ENCODE measurements around the gene GIT1. TPM values are rescaled to one million over a fixed set of nuclear protein-coding genes. Genes with fewer than 3 reads are reported as not detected.

The GIT1 gene
- total and polyA plus RNA-seq, 4 donors: 8.1 to 47.0 (median 33.0) TPM

- 1% methylated on average over 16 to 27 of the region's 27 CpGs for WGBS, 2 donors
- Histone ChIP-seq H3K4me1 (ENCODE audit: control insufficient read depth in 1 of 2, insufficient read depth in 2 of 2, low read length in 2 of 2) (no peaks in the 10 kb centered on the region), H3K27ac (ENCODE audit: low read depth in 1 of 2, low read length in 2 of 2) (peak overlapping the region in 1 of 2 donors; percentile 43), H3K27me3 (ENCODE audit: control insufficient read depth in 1 of 2, insufficient read depth in 2 of 2, low read length in 1 of 2) (no peaks in the 10 kb centered on the region), H3K9me3 (ENCODE audit: control insufficient read depth, low read length) (no peaks in the 10 kb centered on the region), H3K36me3 (ENCODE audit: control insufficient read depth in 1 of 2, insufficient read depth in 2 of 2, low read length in 1 of 2) (no peaks in the 10 kb centered on the region), H3K4me3 (ENCODE audit: low read length in 2 of 2) (peak overlapping the region; percentile 50 to 54)
- DNase-seq (no peak), ATAC-seq (ENCODE audit: low FRiP score) (peak; percentile 2)
- intact Hi-C loops (cut with DNase I): no loop called here
Observed at GRCh38 chr17:29567304-29567553, 22.2 kb downstream of the GIT1 start.

- ATAC-seq (ENCODE audit: low FRiP score): peak; percentile 49
- intact Hi-C loops (cut with DNase I): no loop called here
- H3K27me3 ChIP-seq (ENCODE audit: control insufficient read depth in 1 of 2, insufficient read depth in 2 of 2, low read length in 1 of 2): no peaks in the 10 kb centered on the region
Observed at GRCh38 chr17:29566473-29567303, 22.8 kb downstream of the GIT1 start, which contains the start of gene ABHD15. Gene ABHD15 (minus strand): TSS chr17:29567037. CDS start chr17:29566966, 71 bp downstream.

GRCh38 chr17:29565643-29566472, 23.6 kb downstream of the GIT1 start:
- DNase-seq (peak; percentile 67 to 78), ATAC-seq (ENCODE audit: low FRiP score) (peak; percentile 1)
- intact Hi-C loops (cut with DNase I): no loop called here
- Histone ChIP-seq H3K36me3 (ENCODE audit: control insufficient read depth in 1 of 2, insufficient read depth in 2 of 2, low read length in 1 of 2) (no peaks in the 10 kb centered on the region), H3K27ac (ENCODE audit: low read depth in 1 of 2, low read length in 2 of 2) (no peak overlapping the region), H3K4me3 (ENCODE audit: low read length in 2 of 2) (no peak overlapping the region), H3K9me3 (ENCODE audit: control insufficient read depth, low read length) (no peaks in the 10 kb centered on the region), H3K27me3 (ENCODE audit: control insufficient read depth in 1 of 2, insufficient read depth in 2 of 2, low read length in 1 of 2) (no peaks in the 10 kb centered on the region), H3K4me1 (ENCODE audit: control insufficient read depth in 1 of 2, insufficient read depth in 2 of 2, low read length in 2 of 2) (no peaks in the 10 kb centered on the region)
- 36 to 38% methylated on average over 53 to 55 of the region's 55 CpGs for WGBS, 2 donors

More at GRCh38 chr17:29566473-29567303, 22.8 kb downstream of the GIT1 start, which contains the start of gene ABHD15:
- WGBS, 2 donors: 1% methylated on average over 56 to 94 of the region's 94 CpGs
- H3K36me3 ChIP-seq (ENCODE audit: control insufficient read depth in 1 of 2, insufficient read depth in 2 of 2, low read length in 1 of 2): no peaks in the 10 kb centered on the region
- no peaks in the 10 kb centered on the region for H3K4me1 ChIP-seq (ENCODE audit: control insufficient read depth in 1 of 2, insufficient read depth in 2 of 2, low read length in 2 of 2)
- DNase-seq: peak; percentile 83 to 91
- peak within 1 kb of the TSS; percentile 50 to 54 for H3K4me3 ChIP-seq (ENCODE audit: low read length in 2 of 2)
- no peaks in the 10 kb centered on the region for H3K9me3 ChIP-seq (ENCODE audit: control insufficient read depth, low read length)
- H3K27ac ChIP-seq (ENCODE audit: low read depth in 1 of 2, low read length in 2 of 2): peak within 1 kb of the TSS in 1 of 2 donors; percentile 43

- H3K27me3 ChIP-seq (ENCODE audit: control insufficient read depth in 1 of 2, insufficient read depth in 2 of 2, low read length in 1 of 2): no peaks in the 10 kb centered on the region
- no peak for DNase-seq
- H3K9me3 ChIP-seq (ENCODE audit: control insufficient read depth, low read length): no peaks in the 10 kb centered on the region
- 99 to 100% methylated on average over 3 of the region's 3 CpGs for WGBS, 2 donors
- no peak overlapping the region for H3K4me3 ChIP-seq (ENCODE audit: low read length in 2 of 2)
- intact Hi-C loops (cut with DNase I): no loop called here
- no peak overlapping the region for H3K27ac ChIP-seq (ENCODE audit: low read depth in 1 of 2, low read length in 2 of 2)
- no peaks in the 10 kb centered on the region for H3K4me1 ChIP-seq (ENCODE audit: control insufficient read depth in 1 of 2, insufficient read depth in 2 of 2, low read length in 2 of 2)
- H3K36me3 ChIP-seq (ENCODE audit: control insufficient read depth in 1 of 2, insufficient read depth in 2 of 2, low read length in 1 of 2): no peaks in the 10 kb centered on the region
- ATAC-seq (ENCODE audit: low FRiP score): no peak
Observed at GRCh38 chr17:29563816-29564215, 25.6 kb downstream of the GIT1 start.

GRCh38 chr17:29562615-29563014, 26.8 kb downstream of the GIT1 start:
- no peak for ATAC-seq (ENCODE audit: low FRiP score)
- no peak overlapping the region for H3K4me3 ChIP-seq (ENCODE audit: low read length in 2 of 2)
- no peaks in the 10 kb centered on the region for H3K9me3 ChIP-seq (ENCODE audit: control insufficient read depth, low read length)
- no peak overlapping the region for H3K27ac ChIP-seq (ENCODE audit: low read depth in 1 of 2, low read length in 2 of 2)
- no peaks in the 10 kb centered on the region for H3K27me3 ChIP-seq (ENCODE audit: control insufficient read depth in 1 of 2, insufficient read depth in 2 of 2, low read length in 1 of 2)
- no peaks in the 10 kb centered on the region for H3K4me1 ChIP-seq (ENCODE audit: control insufficient read depth in 1 of 2, insufficient read depth in 2 of 2, low read length in 2 of 2)
- no peaks in the 10 kb centered on the region for H3K36me3 ChIP-seq (ENCODE audit: control insufficient read depth in 1 of 2, insufficient read depth in 2 of 2, low read length in 1 of 2)
- intact Hi-C loops (cut with DNase I): no loop called here
- DNase-seq: no peak
- WGBS, 2 donors: 85 to 89% methylated on average over 18 of the region's 18 CpGs

- no peaks in the 10 kb centered on the region for H3K27me3 ChIP-seq (ENCODE audit: control insufficient read depth in 1 of 2, insufficient read depth in 2 of 2, low read length in 1 of 2)
- no peaks in the 10 kb centered on the region for H3K9me3 ChIP-seq (ENCODE audit: control insufficient read depth, low read length)
- peak in 1 of 2 donors; percentile 75 for DNase-seq
- WGBS, 2 donors: 91 to 92% methylated on average over 17 of the region's 17 CpGs
- no peaks in the 10 kb centered on the region for H3K4me1 ChIP-seq (ENCODE audit: control insufficient read depth in 1 of 2, insufficient read depth in 2 of 2, low read length in 2 of 2)
- H3K27ac ChIP-seq (ENCODE audit: low read depth in 1 of 2, low read length in 2 of 2): no peak overlapping the region
- H3K4me3 ChIP-seq (ENCODE audit: low read length in 2 of 2): no peak overlapping the region
- H3K36me3 ChIP-seq (ENCODE audit: control insufficient read depth in 1 of 2, insufficient read depth in 2 of 2, low read length in 1 of 2): no peaks in the 10 kb centered on the region
- no peak for ATAC-seq (ENCODE audit: low FRiP score)
- intact Hi-C loops (cut with DNase I): no loop called here
Observed at GRCh38 chr17:29561554-29562517, 27.6 kb downstream of the GIT1 start.

- WGBS, 2 donors: 84 to 87% methylated on average over 6 of the region's 6 CpGs
Observed at GRCh38 chr17:29560316-29560715, 29.1 kb downstream of the GIT1 start.

GRCh38 chr17:29559640-29560039, 29.8 kb downstream of the GIT1 start:
- no peak for ATAC-seq (ENCODE audit: low FRiP score)
- Histone ChIP-seq H3K4me3 (ENCODE audit: low read length in 2 of 2) (no peak overlapping the region), H3K36me3 (ENCODE audit: control insufficient read depth in 1 of 2, insufficient read depth in 2 of 2, low read length in 1 of 2) (no peaks in the 10 kb centered on the region), H3K27me3 (ENCODE audit: control insufficient read depth in 1 of 2, insufficient read depth in 2 of 2, low read length in 1 of 2) (no peaks in the 10 kb centered on the region), H3K27ac (ENCODE audit: low read depth in 1 of 2, low read length in 2 of 2) (no peak overlapping the region), H3K4me1 (ENCODE audit: control insufficient read depth in 1 of 2, insufficient read depth in 2 of 2, low read length in 2 of 2) (no peaks in the 10 kb centered on the region), H3K9me3 (ENCODE audit: control insufficient read depth, low read length) (no peaks in the 10 kb centered on the region)
- WGBS, 2 donors: 98 to 100% methylated on average over 2 of the region's 2 CpGs
- intact Hi-C loops (cut with DNase I): no loop called here
- no peak for DNase-seq

More at GRCh38 chr17:29560316-29560715, 29.1 kb downstream of the GIT1 start:
- intact Hi-C loops (cut with DNase I): no loop called here
- DNase-seq (no peak), ATAC-seq (ENCODE audit: low FRiP score) (no peak)
- Histone ChIP-seq H3K27me3 (ENCODE audit: control insufficient read depth in 1 of 2, insufficient read depth in 2 of 2, low read length in 1 of 2) (no peaks in the 10 kb centered on the region), H3K36me3 (ENCODE audit: control insufficient read depth in 1 of 2, insufficient read depth in 2 of 2, low read length in 1 of 2) (no peaks in the 10 kb centered on the region), H3K4me1 (ENCODE audit: control insufficient read depth in 1 of 2, insufficient read depth in 2 of 2, low read length in 2 of 2) (no peaks in the 10 kb centered on the region), H3K4me3 (ENCODE audit: low read length in 2 of 2) (no peak overlapping the region), H3K27ac (ENCODE audit: low read depth in 1 of 2, low read length in 2 of 2) (no peak overlapping the region), H3K9me3 (ENCODE audit: control insufficient read depth, low read length) (no peaks in the 10 kb centered on the region)

Measured in aorta (tissue), 5 donors.